NCI-H774 (cell line): ENCODE data around the gene TMEM43.

Experiments used
- DNase-seq: peaks from one replicate; lab custom pipeline; 2025; lab: John Stamatoyannopoulos, UW

Gene TMEM43

DNA sequence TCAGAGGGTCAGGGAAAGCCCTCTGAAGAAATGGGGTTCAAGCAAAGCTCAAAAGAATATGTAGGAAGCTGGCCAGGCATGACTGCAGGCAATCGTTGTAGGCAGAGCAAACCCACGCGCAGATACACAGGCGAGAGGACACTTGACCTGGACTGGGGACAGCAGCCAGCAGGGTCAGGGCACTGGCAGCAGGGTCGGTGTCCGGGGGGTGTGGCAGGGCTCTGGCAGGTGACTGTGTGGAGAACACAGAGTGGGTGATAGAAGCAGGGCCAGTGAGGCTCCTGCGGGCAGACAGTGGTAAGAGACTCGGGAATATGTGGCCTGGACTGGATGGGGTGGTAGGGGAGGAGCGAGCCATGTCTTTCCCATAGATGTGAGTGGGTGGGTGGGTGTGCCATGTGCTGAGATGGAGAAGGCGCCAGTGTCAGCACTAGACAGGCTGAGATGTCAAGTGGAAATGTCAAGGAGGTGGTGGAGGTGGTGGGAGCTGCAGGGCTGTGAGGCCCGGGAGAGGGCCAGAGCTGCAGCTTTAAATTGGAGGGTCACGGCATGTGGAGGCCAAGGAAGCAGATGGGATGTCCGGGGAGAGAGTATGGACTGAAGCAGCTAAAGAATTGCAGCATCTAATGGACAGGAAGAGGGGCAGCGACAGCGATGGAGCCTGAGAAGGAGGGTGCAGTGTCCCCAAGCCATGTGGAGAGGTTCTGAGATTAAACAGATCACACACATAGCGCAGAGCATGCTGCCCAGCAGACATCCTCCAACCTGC is 13.4 kb downstream of the TMEM43 start:
- DNase-seq = no peak

DNA sequence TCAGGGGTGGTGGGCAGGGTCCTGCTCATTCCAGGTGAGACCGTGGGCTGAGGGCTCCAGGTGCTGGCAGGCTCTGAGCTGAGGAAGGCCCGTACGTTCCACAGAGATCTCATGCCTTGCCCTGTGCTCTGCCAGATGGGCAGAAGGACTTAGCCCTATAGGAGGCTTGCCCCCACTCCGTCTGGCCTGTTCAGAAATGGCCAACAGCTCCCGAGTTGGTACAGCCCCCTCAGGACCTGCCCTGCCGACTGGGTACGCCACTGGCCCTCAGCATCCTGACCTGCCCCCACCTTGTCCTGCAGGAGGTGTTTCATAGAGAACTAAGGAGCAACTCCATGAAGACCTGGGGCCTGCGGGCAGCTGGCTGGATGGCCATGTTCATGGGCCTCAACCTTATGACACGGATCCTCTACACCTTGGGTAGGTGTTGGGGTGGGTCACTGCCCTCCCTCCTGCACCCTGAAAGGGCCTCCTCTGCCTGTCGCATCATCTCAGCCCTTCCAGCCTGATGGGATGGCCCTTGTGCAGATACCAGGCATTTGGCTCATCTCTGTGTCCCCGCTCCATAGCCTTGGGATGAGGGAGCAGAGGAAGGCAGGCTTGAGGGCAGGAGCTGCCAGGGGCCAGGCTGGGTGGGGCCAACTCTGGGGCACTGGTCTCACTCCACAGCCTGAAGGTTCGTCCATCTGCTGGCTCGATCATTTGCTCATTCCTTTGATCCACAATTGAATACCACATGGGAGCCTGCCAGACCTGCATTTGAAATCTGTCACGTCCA is 14.2 kb downstream of the TMEM43 start:
- DNase-seq = no peak

- DNase-seq = no peak
Observed at GRCh38 chr3:14139771-14140170, 14.9 kb downstream of the TMEM43 start.

- DNase-seq = no peak
Observed at GRCh38 chr3:14140668-14141067, 15.8 kb downstream of the TMEM43 start.

GRCh38 chr3:14141144-14141543 is 16.3 kb downstream of the TMEM43 start:
- DNase-seq = peak; percentile 11

DNA sequence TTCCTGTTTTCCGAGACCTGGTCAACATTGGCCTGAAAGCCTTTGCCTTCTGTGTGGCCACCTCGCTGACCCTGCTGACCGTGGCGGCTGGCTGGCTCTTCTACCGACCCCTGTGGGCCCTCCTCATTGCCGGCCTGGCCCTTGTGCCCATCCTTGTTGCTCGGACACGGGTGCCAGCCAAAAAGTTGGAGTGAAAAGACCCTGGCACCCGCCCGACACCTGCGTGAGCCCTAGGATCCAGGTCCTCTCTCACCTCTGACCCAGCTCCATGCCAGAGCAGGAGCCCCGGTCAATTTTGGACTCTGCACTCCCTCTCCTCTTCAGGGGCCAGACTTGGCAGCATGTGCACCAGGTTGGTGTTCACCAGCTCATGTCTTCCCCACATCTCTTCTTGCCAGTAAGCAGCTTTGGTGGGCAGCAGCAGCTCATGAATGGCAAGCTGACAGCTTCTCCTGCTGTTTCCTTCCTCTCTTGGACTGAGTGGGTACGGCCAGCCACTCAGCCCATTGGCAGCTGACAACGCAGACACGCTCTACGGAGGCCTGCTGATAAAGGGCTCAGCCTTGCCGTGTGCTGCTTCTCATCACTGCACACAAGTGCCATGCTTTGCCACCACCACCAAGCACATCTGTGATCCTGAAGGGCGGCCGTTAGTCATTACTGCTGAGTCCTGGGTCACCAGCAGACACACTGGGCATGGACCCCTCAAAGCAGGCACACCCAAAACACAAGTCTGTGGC is 16.9 kb downstream of the TMEM43 start:
- DNase-seq = no peak

GRCh38 chr3:14142567-14143270 is 17.9 kb downstream of the TMEM43 start:
- DNase-seq = no peak

GRCh38 chr3:14143271-14144225 is 18.7 kb downstream of the TMEM43 start:
- DNase-seq = no peak

- peak; percentile 68 for DNase-seq
Observed at GRCh38 chr3:14144423-14145075, 19.7 kb downstream of the TMEM43 start.

- no peak for DNase-seq
Observed at GRCh38 chr3:14145236-14145635, 20.4 kb downstream of the TMEM43 start.

DNA sequence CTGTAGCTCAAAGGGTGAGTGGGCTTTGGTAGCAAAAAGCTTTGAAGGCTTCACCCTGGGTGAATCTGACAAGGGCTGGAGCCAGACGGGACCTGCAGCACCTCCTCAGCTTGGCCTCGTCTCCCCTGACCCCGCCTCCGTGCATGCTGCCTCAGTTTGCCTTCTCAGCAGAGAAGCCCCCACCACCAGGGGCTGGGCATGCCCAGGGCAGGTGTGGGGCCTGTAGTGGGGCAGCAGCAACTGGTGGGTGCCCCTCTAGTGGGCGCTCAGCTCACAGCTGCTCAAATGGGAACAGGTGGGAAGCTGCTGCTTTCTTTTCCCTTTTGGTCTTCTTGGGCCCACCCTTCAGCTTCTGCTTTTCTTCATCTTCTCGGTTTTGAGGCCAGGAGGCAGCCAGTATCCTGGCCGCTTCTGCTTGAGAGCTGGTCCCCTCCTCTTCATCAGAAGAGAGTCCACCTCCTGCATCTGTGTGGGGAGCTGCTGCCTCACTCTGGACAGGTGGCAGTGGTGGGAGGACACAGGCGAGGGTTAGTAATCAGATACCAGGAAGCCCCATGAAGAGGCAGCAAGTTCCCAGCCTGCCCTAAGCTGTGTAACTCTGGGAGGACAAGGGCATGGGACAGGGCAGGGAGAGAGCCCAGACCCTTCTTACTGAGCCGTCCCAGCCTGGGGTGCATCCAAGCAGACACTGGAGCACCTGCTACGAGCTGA is 21.0 kb downstream of the TMEM43 start:
- DNase-seq = no peak

- no peak for DNase-seq
Observed at GRCh38 chr3:14146381-14147065, 21.7 kb downstream of the TMEM43 start.

DNA sequence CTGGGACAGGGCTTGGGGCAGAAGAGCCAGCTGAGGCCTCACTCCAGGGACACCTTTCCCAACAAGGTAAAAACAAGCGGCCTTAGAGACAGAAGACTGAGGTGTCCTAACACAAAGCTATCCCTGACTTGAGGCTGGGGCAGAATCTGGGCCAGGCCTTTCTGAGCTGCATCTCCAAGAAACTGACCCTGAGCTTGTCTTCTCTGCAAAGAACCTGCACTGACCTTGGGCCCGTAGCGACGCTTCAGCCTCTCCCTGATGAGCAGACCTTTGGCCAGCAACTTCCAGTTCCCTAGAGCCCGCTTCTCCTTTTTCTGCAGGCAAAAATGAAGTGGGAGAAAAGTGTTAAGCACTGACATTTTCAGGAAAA is 22.2 kb downstream of the TMEM43 start:
- DNase-seq = no peak

DNA sequence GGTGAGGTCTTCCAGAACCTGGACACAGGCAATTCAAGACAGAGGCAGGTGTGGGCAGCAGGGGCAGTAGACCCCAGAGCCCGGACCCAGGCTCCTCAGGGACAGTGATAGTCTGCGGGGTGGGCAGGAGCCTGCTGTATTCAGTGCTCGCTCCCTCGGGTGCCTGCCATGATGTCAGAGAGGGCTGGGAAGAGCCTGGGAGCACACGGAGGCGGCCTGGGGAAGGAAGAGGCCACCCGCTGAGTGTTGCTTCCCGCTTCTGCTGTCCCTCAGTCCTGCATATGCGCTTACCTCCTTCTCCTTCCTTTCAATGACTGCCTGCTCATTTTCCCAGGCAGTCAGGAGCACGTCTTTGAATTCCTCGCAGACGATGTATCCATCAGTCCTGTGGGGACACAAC is 22.8 kb downstream of the TMEM43 start:
- DNase-seq = no peak

DNA sequence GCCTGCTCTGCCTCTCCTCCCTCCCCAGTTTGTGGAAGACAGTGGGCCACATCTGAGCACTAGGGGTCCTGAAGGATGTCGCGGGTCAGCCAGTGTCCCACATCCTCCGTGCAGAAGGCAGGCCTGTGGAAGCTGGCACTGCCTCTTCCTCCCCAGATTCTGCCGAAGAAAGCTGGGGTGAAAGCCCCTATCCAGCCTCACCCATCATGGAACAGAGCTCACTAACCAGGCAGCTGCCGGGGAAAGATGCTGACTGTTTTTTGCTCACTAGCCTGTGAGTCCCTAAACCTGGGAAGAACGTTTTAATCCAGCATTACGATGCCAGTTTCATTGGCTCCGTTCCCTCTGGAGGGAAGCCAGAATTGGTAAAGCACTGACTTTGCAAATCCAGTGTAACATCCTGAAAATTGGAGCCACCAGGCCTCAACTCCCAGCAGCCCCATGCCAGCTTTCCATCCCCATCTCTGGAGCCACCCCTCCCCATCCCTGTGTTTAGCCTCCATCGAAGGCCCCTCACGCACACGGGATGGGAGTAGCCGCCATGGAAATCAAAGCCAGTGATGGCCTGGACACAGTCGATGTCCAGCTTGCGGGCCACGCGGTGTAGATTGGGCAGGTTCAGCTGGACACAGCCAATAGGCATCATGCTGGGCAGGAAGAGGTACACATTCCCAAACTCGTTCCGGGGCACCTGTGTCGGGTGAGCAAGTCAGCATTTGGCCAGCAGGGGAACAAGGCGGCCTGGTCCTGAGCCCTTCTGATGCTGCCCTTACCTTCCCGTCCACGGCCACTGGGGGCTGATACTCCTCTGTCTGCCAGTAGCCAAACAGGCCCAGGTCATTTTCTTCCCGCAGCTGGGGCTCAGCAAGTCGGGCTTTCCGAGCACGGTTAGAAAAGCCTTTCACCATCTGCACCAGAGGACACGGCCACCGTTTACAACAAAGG is 23.5 kb downstream of the TMEM43 start:
- no peak for DNase-seq

DNA sequence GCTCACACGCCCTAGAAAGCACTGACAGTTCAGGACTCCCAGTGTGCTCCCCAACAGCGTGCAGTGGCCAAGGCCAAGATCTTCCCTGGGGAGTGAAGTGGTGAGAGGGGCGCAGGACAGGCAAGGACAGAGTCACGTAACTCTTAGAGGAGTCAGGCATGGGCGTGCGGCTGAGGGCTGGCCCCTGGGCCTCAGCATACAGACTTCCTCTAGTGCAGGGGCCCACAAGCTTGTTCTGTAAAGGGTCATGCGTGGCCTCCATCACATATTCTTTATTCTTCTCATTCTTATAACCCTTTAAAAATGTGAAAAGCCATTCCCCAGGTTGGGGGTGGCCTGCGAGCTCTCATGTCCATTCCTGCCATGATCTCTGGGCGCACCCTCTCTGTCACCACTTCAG is 25.2 kb downstream of the TMEM43 start:
- DNase-seq = no peak

DNA sequence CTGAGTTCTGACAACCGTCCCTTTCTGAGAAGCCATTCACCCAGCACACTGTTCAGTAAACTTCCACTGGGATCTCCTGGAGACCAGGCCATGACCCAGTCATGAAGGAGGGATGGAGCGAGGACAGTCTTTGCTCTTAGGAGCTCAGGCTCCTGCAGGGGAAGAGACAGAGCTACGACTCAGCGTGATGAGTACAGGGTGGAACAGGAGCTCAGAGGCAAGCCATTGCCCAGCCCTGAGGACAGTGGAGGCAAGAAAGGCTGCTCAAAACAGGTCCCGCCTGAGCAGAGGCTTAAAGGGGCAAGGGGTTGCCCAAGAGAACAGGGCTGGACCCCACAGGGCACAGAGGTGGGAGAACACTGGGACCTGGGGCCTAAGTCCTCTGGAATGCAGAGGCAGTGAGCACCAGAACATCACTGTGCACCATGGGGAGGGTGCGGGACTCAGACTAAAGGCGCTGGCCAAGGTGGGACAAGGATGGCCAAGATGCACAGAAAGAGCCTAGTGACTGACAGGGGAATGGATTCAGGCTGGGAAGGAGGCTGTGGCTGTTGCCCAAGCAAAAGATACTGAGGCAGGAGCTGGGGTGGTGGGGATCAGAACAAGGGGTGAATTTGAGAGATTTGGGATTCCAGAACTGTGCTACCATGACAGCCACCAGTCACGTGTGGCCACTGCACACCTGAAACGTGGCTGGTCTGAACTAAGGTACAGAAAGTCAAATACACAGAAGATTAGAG is 25.8 kb downstream of the TMEM43 start:
- DNase-seq = no peak
